ENCODE measurements around the gene RIMS3. TPM values are rescaled to one million over a fixed set of nuclear protein-coding genes. Genes with fewer than 3 reads are reported as not detected.

RIMS3 gene
- total RNA-seq, 4 donors from 2014 or later: 2.8 to 8.2 (median 4.8) TPM

DNA sequence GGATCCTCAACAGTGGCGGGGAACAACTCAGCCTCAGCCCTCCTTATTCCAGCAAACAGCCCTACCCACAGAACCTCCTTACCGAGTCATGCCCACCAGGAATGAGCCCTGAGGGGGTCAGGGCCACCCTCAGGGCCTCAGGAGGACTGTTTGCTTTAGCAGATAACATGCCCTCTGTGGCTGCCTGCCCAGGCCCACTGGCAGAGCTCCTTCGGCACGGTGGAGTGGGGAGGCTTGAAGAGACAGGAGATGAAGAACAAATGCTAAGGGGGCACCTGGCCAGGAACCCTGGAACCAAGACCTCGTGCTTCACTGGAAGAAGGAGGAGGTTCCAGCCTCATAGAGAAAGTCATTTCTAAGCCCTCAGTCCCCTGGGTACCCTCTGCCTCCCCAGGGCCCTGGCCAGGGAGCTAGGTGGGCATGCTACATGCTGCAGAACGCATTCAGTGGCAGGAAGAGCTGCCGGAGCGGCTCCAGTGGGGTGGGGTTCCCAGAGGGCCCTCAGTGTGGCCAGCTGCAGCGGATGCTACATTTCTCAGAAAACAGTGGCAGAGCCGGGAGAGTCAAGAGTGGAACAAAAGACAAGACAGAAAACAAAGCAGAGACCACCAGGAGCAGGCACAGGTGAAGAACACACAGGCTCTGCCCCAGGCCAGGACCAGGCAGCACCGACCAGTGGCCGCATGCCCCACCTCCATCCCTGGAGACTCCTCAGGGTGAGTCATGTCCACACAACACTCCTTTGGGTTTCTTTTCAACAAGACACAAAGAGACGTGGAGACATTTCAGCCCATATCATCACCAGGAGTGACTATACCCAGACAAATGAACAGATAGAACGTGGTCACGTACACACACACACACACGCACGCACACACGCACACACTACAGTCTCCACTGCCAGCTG is 39.8 kb downstream of the RIMS3 start:
- 77% methylated on average over 16 of the region's 18 CpGs for WGBS
- Histone ChIP-seq H3K4me1 (no peaks in the 10 kb centered on the region), H3K4me3 (no peak overlapping the region), H3K27ac (no peak overlapping the region), H3K27me3 (no peaks in the 10 kb centered on the region), H3K9me3 (no peaks in the 10 kb centered on the region), H3K36me3 (no peaks in the 10 kb centered on the region)
- peak in 1 of 2 donors; percentile 56 for DNase-seq (ENCODE audit: low spot score in 2 of 2)
- no peak for TF ChIP-seq POLR2AphosphoS5 (IDR thresholded peaks at IDR 0.05)
- TF ChIP-seq EP300 (IDR thresholded peaks at IDR 0.05): no peak
- no peak for TF ChIP-seq POLR2A (IDR thresholded peaks at IDR 0.05)
- TF ChIP-seq, protein P1, sequence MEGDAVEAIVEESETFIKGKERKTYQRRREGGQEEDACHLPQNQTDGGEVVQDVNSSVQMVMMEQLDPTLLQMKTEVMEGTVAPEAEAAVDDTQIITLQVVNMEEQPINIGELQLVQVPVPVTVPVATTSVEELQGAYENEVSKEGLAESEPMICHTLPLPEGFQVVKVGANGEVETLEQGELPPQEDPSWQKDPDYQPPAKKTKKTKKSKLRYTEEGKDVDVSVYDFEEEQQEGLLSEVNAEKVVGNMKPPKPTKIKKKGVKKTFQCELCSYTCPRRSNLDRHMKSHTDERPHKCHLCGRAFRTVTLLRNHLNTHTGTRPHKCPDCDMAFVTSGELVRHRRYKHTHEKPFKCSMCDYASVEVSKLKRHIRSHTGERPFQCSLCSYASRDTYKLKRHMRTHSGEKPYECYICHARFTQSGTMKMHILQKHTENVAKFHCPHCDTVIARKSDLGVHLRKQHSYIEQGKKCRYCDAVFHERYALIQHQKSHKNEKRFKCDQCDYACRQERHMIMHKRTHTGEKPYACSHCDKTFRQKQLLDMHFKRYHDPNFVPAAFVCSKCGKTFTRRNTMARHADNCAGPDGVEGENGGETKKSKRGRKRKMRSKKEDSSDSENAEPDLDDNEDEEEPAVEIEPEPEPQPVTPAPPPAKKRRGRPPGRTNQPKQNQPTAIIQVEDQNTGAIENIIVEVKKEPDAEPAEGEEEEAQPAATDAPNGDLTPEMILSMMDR (IDR thresholded peaks at IDR 0.05): no peak

DNA sequence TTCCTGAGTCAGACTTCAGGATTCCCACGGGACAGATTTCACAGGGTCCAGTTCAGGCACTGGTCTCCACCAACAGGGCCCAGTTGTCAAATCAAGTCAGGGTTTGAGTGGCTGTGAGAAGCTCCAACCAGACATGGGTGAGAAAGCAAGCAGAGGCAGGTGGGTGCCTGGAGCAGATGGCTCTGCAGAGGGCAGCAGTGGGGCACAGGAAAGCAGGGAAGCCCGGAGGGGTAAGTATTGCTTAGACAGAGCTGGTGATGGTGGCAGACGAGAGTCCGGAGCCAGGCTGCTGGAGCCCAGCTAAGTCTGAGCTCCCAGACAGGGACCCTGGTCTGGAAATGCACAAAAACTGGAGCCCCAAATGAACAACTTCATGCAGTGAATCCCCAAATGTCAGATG is 40.4 kb downstream of the RIMS3 start:
- WGBS: 70% methylated on average over 4 of the region's 4 CpGs
- TF ChIP-seq EP300 (IDR thresholded peaks at IDR 0.05) (no peak), POLR2AphosphoS5 (IDR thresholded peaks at IDR 0.05) (no peak), POLR2A (IDR thresholded peaks at IDR 0.05) (no peak)
- TF ChIP-seq, protein P1 (IDR thresholded peaks at IDR 0.05): peak in 1 of 2 donors; percentile 10
- no peaks in the 10 kb centered on the region for H3K27me3 ChIP-seq
- H3K4me1 ChIP-seq: no peaks in the 10 kb centered on the region
- H3K27ac ChIP-seq: no peak overlapping the region
- peak in 1 of 2 donors; percentile 35 for DNase-seq (ENCODE audit: low spot score in 2 of 2)
- H3K36me3 ChIP-seq: no peaks in the 10 kb centered on the region
- H3K9me3 ChIP-seq: no peaks in the 10 kb centered on the region
- no peak overlapping the region for H3K4me3 ChIP-seq

DNA sequence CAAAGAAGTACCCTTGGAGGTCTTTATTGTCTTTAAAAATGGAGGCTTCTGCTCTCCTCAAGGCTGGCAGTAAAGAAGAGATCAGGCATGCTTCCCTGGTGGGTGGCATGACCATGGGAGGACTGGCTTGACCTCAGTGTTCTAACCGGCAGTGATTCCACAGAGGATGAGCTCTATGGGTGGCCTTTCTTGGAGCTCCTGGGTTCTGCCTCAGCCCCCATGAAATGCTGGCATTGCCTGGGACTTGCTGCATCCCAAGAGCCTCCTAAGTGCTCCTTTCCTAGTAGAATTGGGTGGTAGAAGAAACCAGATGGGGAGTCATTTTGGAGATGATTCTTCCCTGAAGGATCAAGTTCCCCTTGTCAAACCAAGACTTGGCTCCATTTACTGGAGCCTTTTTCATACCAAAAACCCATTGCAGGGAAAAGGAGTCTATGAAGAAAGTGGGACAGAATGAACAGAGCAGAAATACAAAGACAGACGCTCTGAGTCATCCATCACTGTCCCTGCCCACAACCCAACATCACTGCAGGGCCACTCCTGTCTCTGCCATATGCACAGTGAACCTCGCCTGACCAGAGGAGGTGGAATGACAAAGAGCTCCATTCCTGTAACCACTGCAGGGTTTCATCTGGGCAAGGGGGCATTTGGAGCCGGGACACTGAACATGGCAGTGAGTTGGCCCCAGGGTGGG is 42.4 kb downstream of the RIMS3 start:
- no peaks in the 10 kb centered on the region for H3K27me3 ChIP-seq
- no peak overlapping the region for H3K27ac ChIP-seq
- no peak overlapping the region for H3K4me3 ChIP-seq
- peak; percentile 22 to 53 for DNase-seq (ENCODE audit: low spot score in 2 of 2)
- no peaks in the 10 kb centered on the region for H3K9me3 ChIP-seq
- no peaks in the 10 kb centered on the region for H3K36me3 ChIP-seq
- 84% methylated on average over 4 of the region's 4 CpGs for WGBS
- no peaks in the 10 kb centered on the region for H3K4me1 ChIP-seq
- TF ChIP-seq POLR2A (IDR thresholded peaks at IDR 0.05) (no peak), POLR2AphosphoS5 (IDR thresholded peaks at IDR 0.05) (no peak), EP300 (IDR thresholded peaks at IDR 0.05) (no peak)
- TF ChIP-seq, protein P1 (IDR thresholded peaks at IDR 0.05): no peak

DNA sequence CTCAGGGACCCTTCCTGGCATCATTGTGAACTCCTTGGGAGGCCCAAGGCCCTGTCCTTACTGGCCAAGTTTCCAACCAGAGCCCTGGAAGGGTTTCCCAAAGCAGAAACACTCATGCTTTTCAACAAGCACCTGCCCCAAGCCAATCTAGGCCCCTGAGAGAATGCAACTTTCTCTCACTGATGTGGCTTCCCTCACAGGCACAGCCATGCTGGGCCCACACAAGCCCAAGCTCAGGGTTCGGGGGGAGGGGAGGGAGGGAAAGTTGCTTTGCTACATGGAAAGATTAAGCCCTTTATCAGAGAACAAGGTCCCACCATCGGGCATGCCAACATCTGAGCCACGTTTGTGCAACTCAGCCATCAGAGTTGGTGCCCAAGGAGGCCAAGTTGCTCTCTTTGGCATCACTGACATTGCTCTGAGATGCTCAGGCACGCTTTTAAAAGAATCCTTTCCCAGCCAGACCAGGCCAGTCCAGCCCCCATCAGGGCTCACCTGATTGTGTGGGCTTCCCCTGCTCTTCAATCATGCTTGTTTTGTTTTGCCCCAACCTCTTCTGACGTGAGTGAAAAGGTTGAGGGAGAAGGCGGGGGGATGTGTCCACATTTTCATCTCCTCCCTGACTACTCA is 43.5 kb downstream of the RIMS3 start:
- 74% methylated on average over 5 of the region's 6 CpGs for WGBS
- Histone ChIP-seq H3K36me3 (no peaks in the 10 kb centered on the region), H3K4me3 (no peak overlapping the region), H3K27ac (no peak overlapping the region), H3K27me3 (no peaks in the 10 kb centered on the region), H3K9me3 (no peaks in the 10 kb centered on the region), H3K4me1 (no peaks in the 10 kb centered on the region)
- no peak for TF ChIP-seq POLR2A (IDR thresholded peaks at IDR 0.05)
- TF ChIP-seq, protein P1 (IDR thresholded peaks at IDR 0.05): no peak
- TF ChIP-seq POLR2AphosphoS5 (IDR thresholded peaks at IDR 0.05): no peak
- no peak for TF ChIP-seq EP300 (IDR thresholded peaks at IDR 0.05)
- peak; percentile 38 to 41 for DNase-seq (ENCODE audit: low spot score in 2 of 2)
